ENCODE measurements around the gene GPR87.

GRCh38 chr3:151297429-151297828, 19.2 kb downstream of the GPR87 start:
- no peak for TF ChIP-seq CEBPB (tag; IDR thresholded peaks at IDR 0.05)
- no peak for TF ChIP-seq CTCF (IDR thresholded peaks at IDR 0.05 in 2 of 3, conservative IDR thresholded peaks at IDR 0.05 in 1 of 3; ENCODE audit: insufficient read depth in 2 of 3, low read depth in 1 of 3, low read length in 3 of 3)
- no peak for TF ChIP-seq MAFK (IDR thresholded peaks at IDR 0.05; ENCODE audit: low read length)
- TF ChIP-seq NCOA2 (IDR thresholded peaks at IDR 0.05; ENCODE audit: partially characterized antibody in 2 of 2), result no peak
- TF ChIP-seq POLR2AphosphoS2 (IDR thresholded peaks at IDR 0.05; ENCODE audit: low read length), result no peak
- TF ChIP-seq, protein P1, sequence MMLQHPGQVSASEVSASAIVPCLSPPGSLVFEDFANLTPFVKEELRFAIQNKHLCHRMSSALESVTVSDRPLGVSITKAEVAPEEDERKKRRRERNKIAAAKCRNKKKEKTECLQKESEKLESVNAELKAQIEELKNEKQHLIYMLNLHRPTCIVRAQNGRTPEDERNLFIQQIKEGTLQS (IDR thresholded peaks at IDR 0.05), result no peak
- TF ChIP-seq, protein P1 (CRISPR knock-in tag; conservative IDR thresholded peaks at IDR 0.05), result no peak

All from K562 (cell line).